AG04449 (cell line): ENCODE data around the gene TSPAN32.

Experiments
- CTCF ChIA-PET: fragments of 350-600 bp; formaldehyde crosslinking; extraction: SDS; loops from one replicate; lab custom pipeline; 2021; ENCODE audit warnings: antibody characterized with exemption; lab: Yijun Ruan, JAX
- POLR2A ChIA-PET: fragments of 400-600, 350-600 bp; formaldehyde crosslinking; extraction: SDS; loops from one replicate; lab custom pipeline; 2020; ENCODE audit warnings: antibody characterized with exemption, inconsistent platforms; lab: Yijun Ruan, JAX
- DNase-seq: peaks from one replicate; pipeline ENCODE4 v3.0.0-alpha.2; 2010; ENCODE audit warnings: low read depth, low spot score
- H3K4me3 ChIP-seq: 2 replicates; pipeline ENCODE4 v1.5.1; 2011; ENCODE audit warnings: low read depth, mild to moderate bottlenecking, control low read depth, low read length
- TF ChIP-seq, protein P1 (sequence below): IDR thresholded peaks from one replicate; pipeline ENCODE4 v1.5.1; 2011; ENCODE audit warnings: mild to moderate bottlenecking, moderate library complexity, low read length, control low read depth, inconsistent platforms; ENCODE audit not compliant: insufficient read depth; ENCODE audit errors: missing control alignments

TSPAN32 gene

DNA sequence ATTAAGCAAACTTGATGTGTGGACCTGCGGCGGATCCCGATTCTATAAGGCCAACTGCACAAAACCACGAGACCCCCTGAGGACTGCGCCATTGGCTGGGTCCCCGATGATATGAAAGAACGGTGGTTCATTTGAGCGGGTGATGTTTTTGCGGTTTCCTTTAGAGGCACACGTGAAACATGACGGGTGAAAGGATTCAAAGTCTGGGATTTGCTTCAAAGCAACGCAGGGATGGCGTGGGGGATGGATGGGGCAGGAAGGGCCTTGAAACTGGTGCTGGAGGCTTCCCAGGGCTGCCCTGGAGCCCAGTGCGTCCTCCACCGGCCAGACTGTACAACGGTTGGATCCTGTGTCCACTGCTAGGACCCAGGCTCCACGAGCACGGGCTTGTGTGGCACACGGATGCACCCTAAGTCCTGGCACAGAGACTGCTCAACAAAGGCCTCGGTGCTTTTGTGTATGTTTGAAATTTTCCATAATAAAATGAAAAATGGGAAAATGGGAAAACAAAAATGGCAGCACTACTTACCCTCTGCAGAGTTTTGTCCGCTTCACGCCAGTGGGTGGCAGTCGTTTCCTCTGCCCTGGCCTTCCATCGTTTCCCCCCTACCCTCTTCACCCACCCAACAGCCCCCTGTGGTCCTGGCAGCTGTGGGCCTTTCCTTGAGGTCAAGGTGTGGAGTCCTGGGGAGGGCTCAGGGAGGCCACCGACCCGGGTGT lies 35.1 kb upstream of the TSPAN32 start:
- H3K4me3 ChIP-seq: no peak overlapping the region
- CTCF ChIA-PET: interaction anchor here (1.0 to 3.1 kb wide), 2 partner anchors 134 to 153 kb away, joined by 3 to 14 read pairs; no protein-coding TSS in a partner anchor
- no peak for DNase-seq
- TF ChIP-seq, protein P1, sequence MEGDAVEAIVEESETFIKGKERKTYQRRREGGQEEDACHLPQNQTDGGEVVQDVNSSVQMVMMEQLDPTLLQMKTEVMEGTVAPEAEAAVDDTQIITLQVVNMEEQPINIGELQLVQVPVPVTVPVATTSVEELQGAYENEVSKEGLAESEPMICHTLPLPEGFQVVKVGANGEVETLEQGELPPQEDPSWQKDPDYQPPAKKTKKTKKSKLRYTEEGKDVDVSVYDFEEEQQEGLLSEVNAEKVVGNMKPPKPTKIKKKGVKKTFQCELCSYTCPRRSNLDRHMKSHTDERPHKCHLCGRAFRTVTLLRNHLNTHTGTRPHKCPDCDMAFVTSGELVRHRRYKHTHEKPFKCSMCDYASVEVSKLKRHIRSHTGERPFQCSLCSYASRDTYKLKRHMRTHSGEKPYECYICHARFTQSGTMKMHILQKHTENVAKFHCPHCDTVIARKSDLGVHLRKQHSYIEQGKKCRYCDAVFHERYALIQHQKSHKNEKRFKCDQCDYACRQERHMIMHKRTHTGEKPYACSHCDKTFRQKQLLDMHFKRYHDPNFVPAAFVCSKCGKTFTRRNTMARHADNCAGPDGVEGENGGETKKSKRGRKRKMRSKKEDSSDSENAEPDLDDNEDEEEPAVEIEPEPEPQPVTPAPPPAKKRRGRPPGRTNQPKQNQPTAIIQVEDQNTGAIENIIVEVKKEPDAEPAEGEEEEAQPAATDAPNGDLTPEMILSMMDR: no peak
- POLR2A ChIA-PET: no interaction called here

GRCh38 chr11:2267306-2267850 lies 34.4 kb upstream of the TSPAN32 start:
- ChIA-PET CTCF (interaction anchor here (1.0 to 3.1 kb wide), 2 partner anchors 134 to 152 kb away, joined by 3 to 14 read pairs; no protein-coding TSS in a partner anchor), POLR2A (no interaction called here)
- TF ChIP-seq, protein P1: no peak
- no peak overlapping the region for H3K4me3 ChIP-seq
- no peak for DNase-seq

GRCh38 chr11:2267851-2268728 lies 33.7 kb upstream of the TSPAN32 start:
- CTCF ChIA-PET: interaction anchor here (3.1 kb wide), 1 partner anchor 152 kb away, joined by 14 read pairs; no protein-coding TSS in a partner anchor
- TF ChIP-seq, protein P1: no peak
- POLR2A ChIA-PET: no interaction called here
- no peak overlapping the region for H3K4me3 ChIP-seq
- DNase-seq: no peak

DNA sequence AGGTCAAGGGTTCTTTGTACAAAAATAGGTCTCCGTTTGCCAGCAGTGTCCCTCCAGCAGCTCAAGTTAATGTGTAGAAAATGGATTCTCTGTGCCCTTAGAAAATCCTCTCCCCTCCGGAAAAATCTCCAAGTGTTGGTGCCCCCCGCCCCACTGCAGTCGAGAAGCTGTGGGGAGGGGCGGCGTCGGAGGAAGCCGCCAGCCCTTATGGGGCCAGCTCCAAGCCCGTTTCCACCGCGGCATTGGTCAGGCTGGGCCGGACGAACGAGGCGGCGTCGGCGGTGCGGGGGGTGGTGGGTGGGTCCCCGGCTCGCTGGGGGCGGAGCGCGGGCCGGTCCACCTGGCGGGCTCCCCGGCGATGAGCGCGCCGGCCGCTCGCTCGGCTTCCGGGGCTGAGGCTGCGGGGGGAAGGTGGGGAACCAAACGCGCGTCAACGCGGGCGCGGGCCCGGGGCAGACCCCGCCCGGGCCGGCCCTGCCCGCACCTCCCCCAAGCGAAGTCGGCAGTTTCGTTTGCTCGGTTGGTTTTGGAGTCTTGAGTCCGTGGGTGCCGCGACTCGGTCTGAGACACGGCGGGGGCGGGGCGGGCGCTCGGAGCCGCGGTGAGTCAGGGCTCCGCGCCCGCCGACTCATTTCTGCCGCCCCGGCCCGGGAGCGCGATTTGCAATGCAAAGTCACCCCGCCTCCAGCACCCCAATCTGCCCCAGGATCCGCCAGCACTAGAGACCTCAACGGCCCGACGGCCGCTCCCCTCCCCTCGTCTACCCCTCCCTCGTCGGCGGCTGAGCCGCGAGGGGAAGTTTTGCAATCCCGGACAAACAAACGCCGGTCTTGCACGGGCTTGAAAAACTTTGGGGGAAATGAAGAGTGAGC lies 32.8 kb upstream of the TSPAN32 start:
- no peak for DNase-seq
- POLR2A ChIA-PET: no interaction called here
- CTCF ChIA-PET: interaction anchor here (3.1 kb wide), 1 partner anchor 151 kb away, joined by 14 read pairs; no protein-coding TSS in a partner anchor
- H3K4me3 ChIP-seq: peak overlapping the region; percentile 30
- TF ChIP-seq, protein P1: no peak

DNA sequence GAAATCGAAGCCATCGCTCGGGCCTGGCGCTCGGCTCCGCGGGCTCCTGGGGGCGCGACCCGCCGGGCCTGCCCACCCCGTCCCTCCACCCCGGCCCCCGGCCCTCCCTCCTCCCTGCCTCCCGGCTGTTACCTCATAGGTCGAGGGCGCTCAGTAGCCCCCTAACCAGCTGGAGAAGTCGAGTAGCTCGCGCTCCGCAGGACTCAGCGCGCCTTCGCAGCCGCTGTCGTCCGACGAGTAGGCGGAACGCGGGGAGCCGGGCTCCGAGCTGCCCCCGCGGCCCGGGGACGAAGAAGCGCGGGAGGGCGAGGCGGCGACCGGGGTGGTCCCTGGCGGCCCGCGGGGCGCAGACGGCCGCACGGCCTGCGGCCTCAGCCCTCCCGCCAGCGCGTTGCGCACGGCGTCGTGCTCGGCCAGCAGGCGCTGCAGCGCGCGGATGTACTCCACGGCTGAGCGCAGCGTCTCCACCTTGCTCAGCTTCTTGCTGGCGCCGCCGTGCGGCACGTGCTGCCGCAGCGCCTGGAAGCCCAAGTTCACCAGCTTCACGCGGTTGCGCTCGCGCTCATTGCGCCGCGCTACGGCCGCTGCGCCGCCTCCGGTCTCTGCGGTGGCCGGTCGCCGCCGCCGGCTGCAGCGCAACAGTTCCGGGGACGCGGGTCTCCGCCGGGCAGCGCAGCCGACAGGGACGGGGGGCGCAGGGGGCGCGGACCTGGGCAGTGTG lies 32.1 kb upstream of the TSPAN32 start:
- DNase-seq: no peak
- H3K4me3 ChIP-seq: no peak overlapping the region; the same call in 1 of the 2 replicates
- TF ChIP-seq, protein P1: no peak
- CTCF ChIA-PET: interaction anchor here (3.1 kb wide), 1 partner anchor 150 kb away, joined by 14 read pairs; no protein-coding TSS in a partner anchor
- POLR2A ChIA-PET: no interaction called here
